B cell (primary cell): ENCODE data around the gene TSPAN18. TPM values are rescaled to one million over a fixed set of nuclear protein-coding genes. Genes with fewer than 3 reads are reported as not detected.

Source experiments
- ATAC-seq: fragments of 200-7000 bp; cut with Tn5 transposase; one replicate; pipeline ENCODE4 v1.10.0; 2021; ENCODE audit warnings: low read depth, mild to moderate bottlenecking, moderate number of reproducible peaks, moderate library complexity
- CTCF ChIA-PET: fragments of 350-600 bp; sonication (Branson Sonifier 250); formaldehyde crosslinking; loops from one replicate; lab custom pipeline; 2021; ENCODE audit warnings: antibody characterized with exemption, inconsistent platforms; lab: Charles Lee
- POLR2A ChIA-PET: fragments of 350-600 bp; sonication (Branson Sonifier 250); formaldehyde crosslinking; loops from one replicate; lab custom pipeline; 2021; ENCODE audit warnings: antibody characterized with exemption; lab: Charles Lee
- DNase-seq: peaks from one replicate; pipeline ENCODE4 v3.0.0; 2013
- H2AFZ ChIP-seq: 2 replicates; pipeline ENCODE4 v1.6.1; 2012; ENCODE audit warnings: mild to moderate bottlenecking, low read depth, low read length; ENCODE audit not compliant: insufficient read depth, poor library complexity, severe bottlenecking
- H3K27ac ChIP-seq, 2 donors: 1 replicate in 1 of 2; 2 replicates in 1 of 2; pipeline ENCODE4 v1.5.1; 2012 to 2013; ENCODE audit warnings: low read length in 2 of 2, mild to moderate bottlenecking in 2 of 2, moderate library complexity in 1 of 2
- H3K27me3 ChIP-seq, 4 experiments: fragments of 200-600 bp in 1 of 4; sonication (generic) in 1 of 4; replicated peaks in 1 of 4; 1 replicate in 2 of 4; 2 replicates in 2 of 4; pipeline versions ENCODE4 v1.6.1 to v1.7.0; 2013 to 2016; ENCODE audit warnings: low read length in 3 of 4, mild to moderate bottlenecking in 2 of 4, mixed read lengths in 1 of 4, moderate library complexity in 1 of 4; ENCODE audit not compliant: insufficient read depth in 4 of 4, control insufficient read depth in 3 of 4; ENCODE audit errors: control extremely low read depth in 1 of 4
- H3K36me3 ChIP-seq, 2 experiments: replicated peaks in 1 of 2; 1 replicate in 1 of 2; 2 replicates in 1 of 2; pipeline versions ENCODE4 v1.6.1 to v1.7.1; 2013; ENCODE audit warnings: low read length in 1 of 2; ENCODE audit not compliant: insufficient read depth in 2 of 2, control insufficient read depth in 1 of 2; ENCODE audit errors: control extremely low read depth in 1 of 2, extremely low read depth in 1 of 2
- H3K4me1 ChIP-seq, 2 donors: fragments of 200-600 bp in 1 of 2; sonication (generic) in 1 of 2; 1 replicate in 1 of 2; 2 replicates in 1 of 2; pipeline versions ENCODE4 v1.5.1 to v1.6.1; 2013 to 2017; ENCODE audit warnings: low read length in 2 of 2; ENCODE audit not compliant: control insufficient read depth in 2 of 2, insufficient read depth in 2 of 2
- H3K4me2 ChIP-seq: replicated peaks from 2 replicates; pipeline ENCODE3; 2012; ENCODE audit warnings: mild to moderate bottlenecking, low read depth, low read length; ENCODE audit not compliant: poor library complexity, severe bottlenecking
- H3K4me3 ChIP-seq, 5 experiments: fragments of 200-600 bp in 1 of 5; sonication (generic) in 1 of 5; 1 replicate in 3 of 5; 2 replicates in 2 of 5; pipeline versions ENCODE4 v1.5.1 to v1.7.0; 2011 to 2016; ENCODE audit warnings: low read length in 4 of 5, mild to moderate bottlenecking in 4 of 5, low read depth in 2 of 5, control low read depth in 1 of 5, moderate library complexity in 1 of 5; ENCODE audit not compliant: insufficient read depth in 1 of 5; ENCODE audit errors: control extremely low read depth in 1 of 5, extremely low read depth in 1 of 5
- H3K79me2 ChIP-seq: fragments of 200-600 bp; sonication (generic); one replicate; pipeline ENCODE4 v1.6.0; 2016; ENCODE audit warnings: low read length; ENCODE audit not compliant: control insufficient read depth, insufficient read depth
- H3K9ac ChIP-seq: fragments of 200-600 bp; sonication (generic); 2 replicates; pipeline ENCODE4 v1.6.1; 2017; ENCODE audit warnings: mild to moderate bottlenecking, low read length, moderate library complexity
- H3K9me3 ChIP-seq, 3 donors: one replicate each; pipeline versions ENCODE4 v1.6.1 to v1.7.1; 2013; ENCODE audit warnings: low read length in 2 of 3; ENCODE audit not compliant: control insufficient read depth in 2 of 3, insufficient read depth in 1 of 3; ENCODE audit errors: control extremely low read depth in 1 of 3
- H4K20me1 ChIP-seq: 2 replicates; pipeline ENCODE4 v1.6.0; 2012; ENCODE audit warnings: mild to moderate bottlenecking, low read length; ENCODE audit not compliant: insufficient read depth, control insufficient read depth, poor library complexity, severe bottlenecking
- H3K27ac Mint-ChIP-seq: one replicate; pipeline ENCODE4 v1.8.0; 2021; ENCODE audit warnings: mixed read lengths
- H3K27me3 Mint-ChIP-seq: one replicate; pipeline ENCODE4 v1.8.0; 2021; ENCODE audit warnings: mixed read lengths
- H3K4me1 Mint-ChIP-seq: one replicate; pipeline ENCODE4 v1.8.0; 2021; ENCODE audit warnings: mixed read lengths
- H3K4me3 Mint-ChIP-seq: one replicate; pipeline ENCODE4 v1.8.0; 2021; ENCODE audit warnings: mixed read lengths
- H3K9me3 Mint-ChIP-seq: one replicate; pipeline ENCODE4 v1.8.0; 2022; ENCODE audit warnings: mixed read lengths; ENCODE audit not compliant: insufficient read depth
- EZH2 ChIP-seq: IDR thresholded peaks from 2 replicates; pipeline ENCODE4 v1.6.1; 2012; ENCODE audit warnings: borderline replicate concordance, low read depth, mild to moderate bottlenecking, moderate library complexity, low read length; ENCODE audit not compliant: insufficient read depth, poor library complexity, severe bottlenecking
- WGBS: methylation state at CpG from one replicate; pipeline ENCODE4 v1.1.5; 2013; ENCODE audit warnings: missing lambda C conversion rate; ENCODE audit not compliant: insufficient coverage; 5-methylcytosine and 5-hydroxymethylcytosine counted together
- intact Hi-C: fragments of 100-400 bp; cut with micrococcal nuclease; formaldehyde crosslinking; loops from one replicate; pipeline ENCODE4 v1.10.0; 2022
- polyA plus RNA-seq: library from polyadenylated mRNA; depleted of rRNA; stranded (reverse); fragments of >200 nt; gene quantifications from 2 replicates; pipeline ENCODE4 v1.2.3, GENCODE V29; 2012
- total RNA-seq, 2 donors: library from RNA; stranded (reverse); fragments of 120-200 nt in 1 of 2; gene quantifications; 1 replicate in 1 of 2; 2 replicates in 1 of 2; pipeline versions ENCODE4 v1.2.3 to v1.2.4, GENCODE V29; 2013 to 2022
- TF ChIP-seq, protein P1 (sequence below): fragments of 200-600 bp; IDR thresholded peaks from one replicate; pipeline ENCODE4 v1.8.0; 2022; ENCODE audit warnings: antibody characterized with exemption, mild to moderate bottlenecking

TSPAN18 gene
- total and polyA plus RNA-seq, 2 donors (not counting 1 experiment from before 2014, with no cell fraction given) = 0.75 to 2.0 TPM

- peaks cover 0 to 6% of the 10 kb centered on the region in 2 donors for H3K4me1 ChIP-seq
- no peak overlapping the region for H3K9ac ChIP-seq
- H3K36me3 ChIP-seq = peaks cover 0 to 2% of the 10 kb centered on the region in 2 experiments
- Mint-ChIP-seq H3K9me3 (no peaks in the 10 kb centered on the region), H3K4me3 (no peak overlapping the region), H3K4me1 (no peaks in the 10 kb centered on the region), H3K27ac (no peak overlapping the region), H3K27me3 (no peaks in the 10 kb centered on the region)
- peak; percentile 75 for DNase-seq
- ATAC-seq = peak; percentile 62
- WGBS = 13% methylated on average over 11 of the region's 16 CpGs
- TF ChIP-seq, protein P1, sequence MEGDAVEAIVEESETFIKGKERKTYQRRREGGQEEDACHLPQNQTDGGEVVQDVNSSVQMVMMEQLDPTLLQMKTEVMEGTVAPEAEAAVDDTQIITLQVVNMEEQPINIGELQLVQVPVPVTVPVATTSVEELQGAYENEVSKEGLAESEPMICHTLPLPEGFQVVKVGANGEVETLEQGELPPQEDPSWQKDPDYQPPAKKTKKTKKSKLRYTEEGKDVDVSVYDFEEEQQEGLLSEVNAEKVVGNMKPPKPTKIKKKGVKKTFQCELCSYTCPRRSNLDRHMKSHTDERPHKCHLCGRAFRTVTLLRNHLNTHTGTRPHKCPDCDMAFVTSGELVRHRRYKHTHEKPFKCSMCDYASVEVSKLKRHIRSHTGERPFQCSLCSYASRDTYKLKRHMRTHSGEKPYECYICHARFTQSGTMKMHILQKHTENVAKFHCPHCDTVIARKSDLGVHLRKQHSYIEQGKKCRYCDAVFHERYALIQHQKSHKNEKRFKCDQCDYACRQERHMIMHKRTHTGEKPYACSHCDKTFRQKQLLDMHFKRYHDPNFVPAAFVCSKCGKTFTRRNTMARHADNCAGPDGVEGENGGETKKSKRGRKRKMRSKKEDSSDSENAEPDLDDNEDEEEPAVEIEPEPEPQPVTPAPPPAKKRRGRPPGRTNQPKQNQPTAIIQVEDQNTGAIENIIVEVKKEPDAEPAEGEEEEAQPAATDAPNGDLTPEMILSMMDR = peak; percentile 93
- no peak for TF ChIP-seq EZH2
- H3K4me2 ChIP-seq = peak overlapping the region; percentile 44
- no peaks in the 10 kb centered on the region for H3K27me3 ChIP-seq
- intact Hi-C loops = loop anchor here (1.0 kb wide), 2 partner anchors 9 to 178 kb away; no protein-coding TSS in a partner anchor
- no peak overlapping the region for H2AFZ ChIP-seq
- H3K4me3 ChIP-seq = no peak overlapping the region
- ChIA-PET CTCF (interaction anchor here (0.6 to 17.1 kb wide), 41 partner anchors 8 to 844 kb away, joined by 3 to 1701 read pairs (median 4); no protein-coding TSS in a partner anchor), POLR2A (interaction anchor here (0.7 to 3.1 kb wide), 3 partner anchors 11 to 183 kb away, joined by 3 to 18 read pairs (median 4); no protein-coding TSS in a partner anchor)
- no peaks in the 10 kb centered on the region for H3K9me3 ChIP-seq
- H4K20me1 ChIP-seq = no peaks in the 10 kb centered on the region
- H3K27ac ChIP-seq = no peak overlapping the region
- no peaks in the 10 kb centered on the region for H3K79me2 ChIP-seq
Observed at GRCh38 chr11:44927174-44927661, 200.5 kb downstream of the TSPAN18 start.

- TF ChIP-seq, protein P1 = no peak
- TF ChIP-seq EZH2 = no peak
- H3K36me3 ChIP-seq = peaks cover 0 to 2% of the 10 kb centered on the region in 2 experiments
- no peaks in the 10 kb centered on the region for H3K27me3 Mint-ChIP-seq
- no peak overlapping the region for H3K9ac ChIP-seq
- no peaks in the 10 kb centered on the region for H3K27me3 ChIP-seq
- ChIA-PET POLR2A (interaction anchor here (3.1 kb wide), 1 partner anchor 177 kb away, joined by 18 read pairs; no protein-coding TSS in a partner anchor), CTCF (interaction anchor here (0.6 to 17.1 kb wide), 16 partner anchors 9 to 412 kb away, joined by 3 to 1701 read pairs (median 6); no protein-coding TSS in a partner anchor)
- WGBS = 81% methylated on average over 4 of the region's 4 CpGs
- no peak overlapping the region for H2AFZ ChIP-seq
- H3K9me3 Mint-ChIP-seq = no peaks in the 10 kb centered on the region
- no peaks in the 10 kb centered on the region for H4K20me1 ChIP-seq
- DNase-seq = no peak
- H3K4me3 ChIP-seq = no peak overlapping the region
- intact Hi-C loops = no loop called here
- no peak overlapping the region for H3K4me3 Mint-ChIP-seq
- no peak overlapping the region for H3K27ac ChIP-seq
- H3K27ac Mint-ChIP-seq = no peak overlapping the region
- peaks cover 0 to 6% of the 10 kb centered on the region in 2 donors for H3K4me1 ChIP-seq
- no peak for ATAC-seq
- H3K79me2 ChIP-seq = no peaks in the 10 kb centered on the region
- H3K4me2 ChIP-seq = no peak overlapping the region
- H3K4me1 Mint-ChIP-seq = no peaks in the 10 kb centered on the region
- no peaks in the 10 kb centered on the region for H3K9me3 ChIP-seq
Observed at GRCh38 chr11:44928144-44928543, 201.4 kb downstream of the TSPAN18 start.
